Amniotic epithelial cell (primary cell): ENCODE data around the gene FGF14.

ENCODE experiments used
- DNase-seq: peaks from one replicate; pipeline ENCODE4 v3.0.0-alpha.2; 2010; ENCODE audit warnings: low read depth

The FGF14 gene

GRCh38 chr13:102310691-102311418 lies 91.0 kb downstream of the FGF14 start:
- DNase-seq: no peak

- DNase-seq: peak; percentile 32
Measured at GRCh38 chr13:102309110-102309509, 92.7 kb downstream of the FGF14 start.

GRCh38 chr13:102302534-102302933 lies 99.3 kb downstream of the FGF14 start:
- peak; percentile 12 for DNase-seq

- no peak for DNase-seq
Measured at GRCh38 chr13:102300379-102300778, 101.5 kb downstream of the FGF14 start.

GRCh38 chr13:102299366-102299765 lies 102.5 kb downstream of the FGF14 start:
- DNase-seq: no peak

- DNase-seq: no peak
Measured at GRCh38 chr13:102298051-102298450, 103.8 kb downstream of the FGF14 start.

- peak; percentile 94 for DNase-seq
Measured at GRCh38 chr13:102295316-102296048, 106.4 kb downstream of the FGF14 start.

GRCh38 chr13:102294407-102295018 lies 107.3 kb downstream of the FGF14 start:
- no peak for DNase-seq

GRCh38 chr13:102293723-102294122 lies 108.1 kb downstream of the FGF14 start:
- no peak for DNase-seq

GRCh38 chr13:102291587-102292218 lies 110.1 kb downstream of the FGF14 start:
- peak; percentile 74 for DNase-seq

- DNase-seq: peak; percentile 7
Measured at GRCh38 chr13:102289606-102290005, 112.2 kb downstream of the FGF14 start.

GRCh38 chr13:102286326-102286725 lies 115.5 kb downstream of the FGF14 start:
- DNase-seq: peak; percentile 98

GRCh38 chr13:102280366-102280765 lies 121.5 kb downstream of the FGF14 start:
- DNase-seq: no peak

- no peak for DNase-seq
Measured at GRCh38 chr13:102277286-102277685, 124.6 kb downstream of the FGF14 start.

GRCh38 chr13:102276404-102276803 lies 125.4 kb downstream of the FGF14 start:
- DNase-seq: no peak

- DNase-seq: peak; percentile 46
Measured at GRCh38 chr13:102275969-102276368, 125.9 kb downstream of the FGF14 start.

GRCh38 chr13:102273111-102273510 lies 128.7 kb downstream of the FGF14 start:
- no peak for DNase-seq

GRCh38 chr13:102267191-102267590 lies 134.7 kb downstream of the FGF14 start:
- no peak for DNase-seq

GRCh38 chr13:102261809-102262208 lies 140.0 kb downstream of the FGF14 start:
- no peak for DNase-seq

GRCh38 chr13:102261316-102261715 lies 140.5 kb downstream of the FGF14 start:
- DNase-seq: no peak

GRCh38 chr13:102260256-102260655 lies 141.6 kb downstream of the FGF14 start:
- DNase-seq: no peak

- no peak for DNase-seq
Measured at GRCh38 chr13:102255409-102255808, 146.4 kb downstream of the FGF14 start.

- no peak for DNase-seq
Measured at GRCh38 chr13:102251817-102252216, 150.0 kb downstream of the FGF14 start.
